Stimulated activated CD4-positive, alpha-beta T cell treated with anti-CD3 and anti-CD28 coated beads, Interleukin-15, amount 100 ng/mL, for 48 hours (primary cell): ENCODE data around the gene UBL4A.

Source experiments
- DNase-seq, 2 donors: peaks; one replicate each; pipeline ENCODE4 v3.0.0-alpha.2; 2020; ENCODE audit warnings: low read depth in 2 of 2

The UBL4A gene

DNA sequence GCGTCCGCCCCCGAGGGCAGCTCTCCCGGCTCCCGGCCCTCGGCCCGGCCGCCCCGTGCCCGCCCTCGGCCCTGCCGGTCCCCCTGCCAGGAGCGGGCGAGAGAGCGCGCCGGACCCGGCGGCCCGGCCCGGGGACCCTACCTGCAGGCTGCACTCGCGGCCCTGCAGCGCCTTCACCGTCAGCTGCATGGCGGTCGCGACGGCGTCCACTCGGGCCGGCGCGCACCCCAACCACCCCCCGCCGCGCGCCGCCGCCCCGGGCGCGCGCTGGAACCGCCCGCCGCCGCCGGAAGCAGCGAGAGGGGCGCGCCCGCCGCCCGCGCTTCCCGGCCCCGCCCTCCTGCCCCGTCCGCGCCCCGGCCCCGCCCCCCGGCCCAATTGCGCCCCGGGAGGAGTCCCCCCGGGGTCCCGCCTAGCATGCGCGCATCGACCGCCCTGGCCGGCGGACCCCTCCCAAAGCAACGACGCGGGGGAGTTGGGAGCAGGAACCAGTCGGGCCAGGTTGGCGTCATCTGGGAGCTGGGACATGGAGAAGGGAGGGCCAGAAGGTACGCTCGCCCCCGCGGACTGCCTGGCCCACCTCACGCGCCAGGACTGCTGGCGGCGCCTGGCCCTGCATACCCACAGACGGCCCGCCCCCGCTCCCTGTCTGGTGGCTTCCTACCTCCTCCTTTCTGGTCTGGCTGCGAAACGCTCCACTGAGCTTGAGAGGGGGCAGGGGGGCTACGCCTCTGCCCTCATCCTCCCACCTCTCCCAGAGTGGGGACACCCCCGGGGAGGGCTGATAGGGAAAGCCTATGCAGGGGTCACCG, at the start of gene UBL4A:
Gene UBL4A, minus strand, starts transcription at position 220 of the 812 bp plus-strand sequence. Its CDS starts 31 bp downstream, at position 189.
- peak in 1 of 2 donors; percentile 26 for DNase-seq

DNA sequence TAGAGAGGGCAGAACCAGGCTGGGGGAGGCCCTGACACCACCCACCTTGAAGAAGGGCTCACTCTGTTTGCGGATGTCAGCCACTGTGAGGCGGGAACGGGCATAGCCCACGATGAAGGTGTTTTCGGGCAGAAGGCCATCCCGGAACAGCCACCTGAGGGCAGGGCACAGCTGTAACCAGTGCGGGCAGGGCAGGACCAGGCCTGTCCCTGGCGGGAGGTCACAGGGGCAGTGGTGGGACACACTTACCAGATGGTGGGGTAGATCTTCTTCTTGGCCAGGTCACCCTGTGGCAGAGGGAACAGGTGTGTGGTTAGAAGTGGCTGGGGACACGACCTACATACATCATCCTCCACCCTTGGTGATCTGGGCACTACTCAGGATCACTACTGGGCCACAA, 49.5 kb upstream of the UBL4A start:
- DNase-seq = no peak

DNA sequence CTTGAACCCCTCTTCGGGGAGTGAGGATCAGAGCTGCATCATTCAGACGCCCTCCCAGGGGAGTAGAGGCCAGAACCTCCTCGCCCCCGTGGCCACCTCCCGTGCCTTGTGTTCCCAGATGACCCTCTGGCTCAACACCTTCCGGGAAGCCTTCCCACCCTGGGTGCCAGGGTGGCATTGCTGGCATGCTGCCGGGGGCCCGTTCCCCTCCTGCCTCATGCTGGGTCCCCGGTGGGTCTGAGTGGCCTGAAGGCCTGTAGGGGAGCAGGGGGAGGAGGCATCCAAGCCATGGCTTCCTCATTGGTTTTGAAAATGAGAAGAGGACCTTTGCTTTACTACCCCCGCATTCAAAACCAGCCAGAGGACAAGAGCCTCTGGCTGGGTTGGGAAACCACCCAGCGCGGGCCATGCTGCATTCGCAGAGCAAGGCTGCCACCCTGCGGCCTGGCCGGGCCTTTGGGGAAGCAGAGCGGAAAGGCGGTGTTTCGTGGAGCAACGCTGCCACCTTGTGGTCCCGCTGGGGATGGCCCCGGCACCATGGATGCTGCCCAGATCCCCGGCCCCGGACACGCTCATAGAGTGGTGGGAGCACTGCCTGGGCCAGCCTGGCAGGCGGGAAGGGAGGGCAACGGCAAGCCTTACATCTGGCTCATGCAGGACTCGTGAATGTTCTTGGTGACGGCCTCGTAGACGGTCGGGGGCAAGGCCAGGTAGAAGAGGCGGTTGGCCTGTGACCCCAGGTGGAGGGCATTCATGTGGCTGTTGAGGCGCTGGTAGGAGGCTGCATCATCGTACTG, 48.3 kb upstream of the UBL4A start:
- peak; percentile 78 to 86 for DNase-seq

DNA sequence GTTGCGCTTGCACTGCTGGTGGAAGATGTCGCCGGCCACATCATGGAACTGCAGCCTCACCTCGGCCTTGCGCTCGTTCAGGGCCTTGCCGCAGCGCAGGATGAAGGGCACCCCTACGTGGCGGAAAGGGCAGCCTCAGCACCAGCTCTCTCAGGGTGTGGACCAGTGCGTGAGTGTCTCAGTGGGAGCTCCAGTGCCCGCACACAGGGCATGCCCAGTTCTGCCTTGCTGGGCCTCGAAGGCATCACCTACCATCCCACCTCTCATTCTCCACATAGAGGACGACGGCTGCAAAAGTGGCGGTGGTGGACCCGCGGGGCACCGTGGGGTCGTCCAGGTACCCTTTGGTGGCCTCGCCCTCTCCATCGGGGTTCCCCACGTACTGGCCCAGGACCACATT, 46.3 kb upstream of the UBL4A start:
- DNase-seq = no peak

DNA sequence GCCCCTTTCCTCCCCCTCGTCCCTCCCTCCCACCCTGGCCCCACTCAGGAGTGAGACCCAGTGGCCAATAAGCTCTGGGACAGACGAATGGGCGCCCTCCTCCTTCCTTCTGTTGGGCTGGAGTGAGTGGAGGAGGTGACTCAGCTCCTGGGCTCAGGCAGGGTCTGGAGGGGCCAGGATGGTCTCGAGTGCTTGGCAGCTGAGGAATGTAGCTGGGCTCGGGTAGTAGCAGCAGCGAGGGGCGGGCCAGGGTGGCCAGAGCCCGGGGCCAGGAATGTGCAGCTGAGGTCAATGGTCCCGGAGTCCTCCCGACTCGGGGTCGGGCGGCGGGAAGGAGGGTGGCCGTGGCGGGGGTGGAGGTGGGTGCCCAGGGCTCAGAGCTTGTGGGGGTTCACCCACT, 45.2 kb upstream of the UBL4A start:
- DNase-seq = no peak

DNA sequence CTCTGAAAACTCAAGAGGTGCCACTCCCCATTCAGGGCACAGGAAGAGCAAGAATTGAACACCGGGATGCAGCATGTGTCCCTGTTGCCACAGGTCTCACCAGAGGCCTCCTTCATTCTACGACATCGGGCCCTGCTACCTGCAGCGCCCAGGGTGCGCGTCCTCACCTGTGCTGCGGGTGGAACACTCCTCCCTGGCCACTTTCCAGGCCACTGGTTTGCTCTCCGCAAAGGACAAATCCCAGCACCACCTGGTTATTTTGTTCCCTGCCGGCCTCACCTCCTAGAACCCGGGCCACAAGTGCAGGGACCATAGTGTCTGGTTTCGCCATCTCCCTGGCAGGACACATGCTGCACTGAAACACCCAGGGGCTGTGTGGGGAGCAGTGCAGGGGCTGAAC, 43.9 kb upstream of the UBL4A start:
- no peak for DNase-seq

DNA sequence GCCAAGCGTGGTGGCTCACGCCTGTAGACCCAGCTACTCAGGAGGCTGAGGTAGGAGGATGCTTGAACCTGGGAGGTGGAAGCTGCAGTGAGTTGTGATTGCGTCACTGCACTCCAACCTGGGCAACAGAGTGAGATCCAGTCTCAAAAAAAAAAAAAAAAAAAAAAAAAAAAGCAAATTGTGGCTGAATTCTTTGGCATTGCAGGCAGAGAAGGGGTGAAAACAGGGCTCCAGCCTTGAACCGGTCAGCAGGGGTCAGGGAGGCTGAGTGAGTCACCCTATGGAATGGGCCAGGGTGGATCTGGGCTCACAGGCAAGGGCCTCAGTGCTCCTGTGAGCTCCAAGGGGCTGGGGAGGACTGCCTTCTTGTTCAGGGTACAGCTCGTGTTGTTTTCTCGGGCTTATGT, 42.8 kb upstream of the UBL4A start:
- no peak for DNase-seq

DNA sequence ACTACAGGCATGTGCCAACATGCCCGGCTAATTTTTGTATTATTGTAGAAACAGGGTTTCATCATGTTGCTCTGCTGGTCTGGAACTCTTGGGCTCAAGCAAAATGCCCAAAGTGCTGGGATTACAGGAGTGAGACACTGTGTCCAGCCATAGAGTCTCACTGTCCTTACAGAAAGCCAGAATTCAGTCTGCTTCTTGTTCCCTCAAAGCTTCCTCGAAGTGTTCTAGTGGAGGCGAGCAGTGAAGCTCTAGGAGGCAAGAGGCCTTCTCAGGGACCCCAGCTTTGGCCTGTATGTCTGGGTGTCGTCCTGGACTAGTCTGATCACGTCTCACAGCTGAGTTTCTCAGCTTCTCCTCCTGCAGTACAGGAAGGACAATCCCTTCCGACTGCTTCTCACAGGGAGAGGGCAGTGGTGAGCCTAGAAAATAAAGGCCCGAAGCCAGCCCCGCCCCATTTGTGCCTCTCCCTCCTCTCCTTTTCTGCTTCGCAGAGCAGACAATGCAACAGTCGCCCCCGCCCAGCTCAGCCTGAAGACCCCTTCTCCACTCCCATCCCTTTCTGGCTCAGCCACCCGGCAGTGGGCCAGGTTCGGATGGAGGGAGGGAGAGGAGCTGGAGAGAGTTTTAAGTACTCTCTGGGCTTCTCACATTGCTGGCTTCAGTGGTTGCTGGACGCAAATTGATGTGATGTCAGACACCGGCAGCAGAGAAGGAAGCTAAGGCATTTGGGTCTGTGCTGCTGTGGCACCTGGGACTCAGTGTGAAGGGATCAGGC, 40.7 kb upstream of the UBL4A start:
- peak; percentile 25 to 50 for DNase-seq

DNA sequence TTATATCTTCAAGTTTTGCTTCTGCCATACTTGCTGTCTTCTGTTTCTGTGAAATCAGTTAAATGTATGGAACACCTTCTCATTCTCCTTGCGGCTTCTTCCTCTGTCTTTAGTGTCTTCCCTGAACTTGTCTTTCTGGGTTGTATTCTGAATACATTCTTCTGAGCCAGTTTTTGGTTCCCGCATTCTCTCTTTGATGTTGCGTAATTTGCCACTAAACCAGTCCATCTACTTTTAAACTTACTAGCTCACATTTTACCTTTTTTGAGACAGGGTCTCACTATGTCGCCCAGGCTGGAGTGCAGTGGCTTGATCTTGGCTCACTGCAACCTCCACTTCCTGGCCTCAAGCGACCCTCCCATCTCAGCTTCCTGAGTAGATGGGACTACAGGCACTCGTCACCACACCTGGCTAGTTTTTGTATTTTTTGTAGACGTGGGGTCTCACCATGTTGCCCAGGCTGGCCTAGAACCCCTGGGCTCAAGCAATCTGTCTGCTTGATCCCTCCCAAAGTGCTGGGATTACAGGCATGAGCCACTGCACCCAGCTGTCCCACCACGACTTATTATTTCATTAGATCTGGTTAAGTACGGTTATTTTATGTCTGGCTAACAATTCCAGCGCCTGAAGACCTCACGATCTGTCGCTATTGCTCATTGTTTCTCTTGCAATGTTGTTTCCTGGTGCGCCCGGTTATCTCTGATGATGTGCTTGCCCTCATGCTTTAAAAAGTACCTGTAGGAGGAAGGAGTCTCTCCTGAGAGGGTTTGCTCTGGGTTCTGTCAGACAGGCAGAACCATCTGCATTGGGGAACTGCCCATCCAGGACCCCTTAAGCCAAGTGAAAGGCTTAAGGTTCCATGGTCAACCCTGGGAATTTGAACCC, 39.4 kb upstream of the UBL4A start:
- DNase-seq = no peak

DNA sequence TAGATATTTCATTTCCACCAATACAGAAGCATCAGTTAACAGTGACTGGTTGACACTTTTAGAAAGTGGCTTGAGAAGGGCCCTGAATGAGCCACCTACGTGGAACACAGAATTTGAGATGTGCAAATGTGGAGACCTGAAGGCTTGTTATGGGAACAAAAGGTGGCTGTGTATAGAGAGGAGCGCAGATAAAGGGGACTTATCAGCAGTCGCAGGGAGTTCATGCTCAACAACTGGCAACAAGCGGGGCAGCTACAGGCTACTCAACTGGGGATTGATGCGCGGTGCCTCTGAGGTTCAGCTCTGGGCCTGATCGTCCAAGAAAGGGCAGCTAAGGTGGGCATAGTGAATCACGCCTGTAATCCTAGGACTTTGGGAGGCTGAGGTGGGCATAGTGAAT, 33.0 kb upstream of the UBL4A start:
- DNase-seq = no peak

DNA sequence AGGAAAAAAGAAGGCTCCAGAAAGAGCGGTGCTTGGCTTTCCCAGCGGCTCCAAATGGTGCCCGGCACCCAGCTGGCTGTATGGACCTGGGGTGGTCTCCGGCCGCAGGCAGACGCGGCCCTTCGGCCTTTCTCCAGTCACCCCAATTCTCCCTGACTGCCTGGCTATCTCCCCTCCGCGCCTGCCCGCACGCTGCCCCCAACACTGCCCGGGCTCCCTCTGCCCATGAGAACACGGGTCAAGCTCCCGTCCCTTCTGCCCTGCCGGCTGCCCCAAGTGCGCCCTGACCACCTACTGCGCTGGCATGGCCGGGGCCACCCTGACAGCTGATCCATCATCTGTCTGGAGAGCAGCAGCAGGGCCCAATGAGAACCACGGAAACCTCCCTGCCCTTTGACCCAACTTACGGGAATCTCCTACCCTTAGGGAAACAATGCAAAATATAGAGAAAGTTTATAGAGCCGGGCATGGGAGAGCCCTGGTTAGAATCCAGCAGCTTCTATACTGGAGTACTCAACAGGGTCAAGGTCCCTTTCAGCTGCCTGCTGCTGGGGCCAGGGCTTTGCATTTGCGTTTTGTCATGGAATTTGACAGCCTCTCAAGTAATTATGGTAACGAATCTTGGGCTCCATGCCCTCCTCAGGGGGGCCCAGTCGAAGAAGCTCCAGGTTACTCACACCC, 30.8 kb upstream of the UBL4A start:
- DNase-seq = no peak

DNA sequence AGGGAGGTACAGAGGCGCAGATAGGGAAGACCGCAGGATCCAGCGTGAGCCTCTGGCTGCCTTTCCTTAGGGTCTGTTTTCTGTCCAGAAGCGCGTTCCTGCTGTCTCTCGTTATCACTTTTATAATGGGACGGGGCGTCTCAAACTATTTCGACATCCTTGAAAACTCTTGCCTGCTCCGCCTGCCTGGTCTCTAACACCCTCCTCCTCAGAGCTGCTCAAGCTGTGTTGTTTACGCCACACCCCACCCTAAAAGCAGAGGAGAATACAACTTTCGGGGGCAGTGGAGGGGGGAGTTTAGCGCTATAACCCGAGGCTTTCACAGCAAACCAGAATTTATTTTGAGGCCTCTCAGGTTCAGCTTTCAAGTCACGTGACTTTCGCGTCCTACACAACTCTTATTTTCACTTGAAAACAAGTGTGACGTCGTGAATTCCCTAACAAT, 30.3 kb upstream of the UBL4A start:
- no peak for DNase-seq

DNA sequence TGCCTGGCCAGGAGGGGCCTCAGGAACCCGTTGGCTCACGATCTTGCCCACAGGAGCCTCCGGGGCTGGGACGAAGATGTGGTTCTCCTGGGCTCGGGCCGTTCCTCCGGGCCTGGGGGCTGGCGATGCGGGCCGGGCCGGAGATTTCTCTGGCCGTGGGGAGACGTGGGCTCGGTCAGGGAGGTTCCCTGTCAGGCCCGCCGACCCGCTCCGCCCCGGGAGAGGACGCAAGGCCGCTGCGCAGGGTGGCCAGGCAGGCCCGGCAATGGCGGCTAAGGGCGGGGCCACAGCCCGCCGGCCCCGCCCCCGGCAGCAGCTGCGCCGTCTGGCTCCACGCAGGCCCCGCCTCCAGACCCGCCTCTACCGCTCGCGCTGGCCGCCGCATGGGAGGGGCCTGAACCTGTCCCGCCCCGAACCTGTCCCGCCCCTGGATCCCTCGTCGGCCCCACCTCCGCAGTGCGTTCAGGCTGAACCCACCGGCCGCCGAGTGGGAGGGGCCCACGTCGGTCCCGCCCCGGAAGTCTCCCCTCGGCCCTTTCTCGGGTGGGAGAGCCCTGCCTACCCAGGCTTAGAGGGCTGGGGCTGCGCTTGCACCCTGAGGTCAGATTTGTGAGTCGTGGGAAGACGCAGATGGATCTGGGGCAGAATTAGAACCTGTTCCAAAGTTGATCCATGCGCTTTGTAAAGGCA, 29.7 kb upstream of the UBL4A start, which contains the start of gene FAM3A:
Gene FAM3A, minus strand, starts transcription at position 267 of the 690 bp plus-strand sequence. CDS start 460 bp downstream, outside the sequence.
- peak; percentile 89 to 92 for DNase-seq

DNA sequence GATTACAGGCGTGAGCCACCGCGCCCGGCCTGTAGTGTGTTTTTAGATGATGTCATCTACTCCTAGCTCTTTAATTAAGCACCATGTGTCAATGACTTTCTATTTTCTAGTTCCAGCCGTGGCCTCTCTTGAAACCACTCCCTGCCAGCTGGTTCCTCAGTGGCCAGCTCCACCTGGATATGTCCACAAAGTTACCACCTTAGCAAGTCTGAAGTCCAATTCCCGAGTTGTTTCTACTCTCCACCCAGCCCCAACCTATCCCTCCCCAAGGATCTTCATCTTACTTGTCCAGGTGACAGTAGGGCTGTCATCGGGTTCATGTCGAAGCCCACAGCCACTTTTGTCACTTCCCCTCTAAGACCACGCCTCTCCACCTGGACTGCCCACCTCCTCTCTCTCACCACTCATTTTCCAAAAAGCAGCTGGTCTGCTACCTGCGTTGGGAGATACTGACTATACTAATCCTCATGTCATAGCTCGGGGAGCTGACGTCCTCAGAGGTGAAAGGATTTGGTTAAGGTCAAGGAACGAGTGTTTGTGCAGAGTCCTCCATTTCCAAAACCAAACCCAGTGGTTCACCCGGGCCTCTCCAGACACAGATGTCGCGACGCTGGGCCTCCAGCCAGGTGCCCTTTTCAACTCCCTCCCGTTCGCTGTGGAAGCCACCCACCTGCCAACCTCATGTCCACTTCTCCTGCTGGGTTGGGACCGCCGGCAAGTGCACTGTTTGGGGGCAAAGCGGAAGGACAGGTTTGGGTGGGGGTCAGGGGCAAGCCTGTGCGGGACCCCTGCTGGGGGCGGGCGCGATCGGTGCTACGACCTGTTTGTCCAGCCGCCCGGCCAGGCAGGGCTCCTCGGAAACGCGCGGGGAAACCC, 28.9 kb upstream of the UBL4A start:
- no peak for DNase-seq

DNA sequence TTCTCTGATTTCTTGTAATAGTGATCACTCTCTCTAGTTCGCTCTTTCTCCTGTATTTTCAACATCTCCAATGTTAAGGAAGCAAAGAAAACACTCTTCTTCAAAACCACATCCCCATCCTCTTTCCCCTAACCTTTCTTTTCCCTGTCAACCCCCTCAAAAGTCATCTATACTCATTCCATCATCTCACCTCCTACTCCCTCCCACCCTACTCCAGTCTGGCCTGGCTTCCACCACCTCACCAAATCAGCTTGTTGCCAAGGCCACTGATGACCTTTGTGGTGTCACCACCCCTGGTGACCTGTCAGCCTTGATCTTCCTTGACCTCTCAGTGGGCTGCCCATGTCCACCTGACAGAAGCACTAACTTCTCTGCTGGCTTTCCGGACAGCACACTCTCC, 27.3 kb upstream of the UBL4A start:
- no peak for DNase-seq

DNA sequence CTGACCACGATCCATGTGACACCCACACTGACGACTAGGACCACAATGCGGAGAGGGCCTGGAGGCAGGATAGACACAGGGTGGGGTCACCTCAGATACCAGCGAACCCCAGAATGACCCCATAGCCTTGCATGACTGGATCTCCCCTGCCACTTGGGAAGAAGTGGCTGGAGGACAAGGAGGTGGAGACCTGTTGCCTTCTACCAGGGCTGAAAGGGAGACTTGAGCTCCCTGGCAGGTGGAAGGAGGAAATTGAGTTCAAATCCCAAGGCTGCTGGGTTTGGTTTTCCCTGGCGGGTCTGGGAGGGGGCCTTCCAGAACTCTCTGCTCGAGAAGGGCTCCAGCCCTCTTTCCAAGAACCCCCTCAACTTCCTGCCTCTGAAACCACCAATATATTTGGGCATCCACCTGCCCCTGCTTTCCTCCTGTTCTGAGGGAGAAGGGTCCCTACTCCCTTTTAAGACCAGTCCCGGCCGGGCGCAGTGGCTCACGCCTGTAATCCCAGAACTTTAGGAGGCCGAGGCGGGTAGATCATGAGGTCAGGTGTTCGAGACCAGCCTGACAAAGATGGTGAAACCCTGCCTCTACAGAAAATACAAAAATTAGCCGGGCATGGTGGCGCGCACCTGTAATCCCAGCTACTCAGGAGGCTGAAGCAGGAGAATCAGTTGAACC, 26.6 kb upstream of the UBL4A start:
- DNase-seq = no peak

DNA sequence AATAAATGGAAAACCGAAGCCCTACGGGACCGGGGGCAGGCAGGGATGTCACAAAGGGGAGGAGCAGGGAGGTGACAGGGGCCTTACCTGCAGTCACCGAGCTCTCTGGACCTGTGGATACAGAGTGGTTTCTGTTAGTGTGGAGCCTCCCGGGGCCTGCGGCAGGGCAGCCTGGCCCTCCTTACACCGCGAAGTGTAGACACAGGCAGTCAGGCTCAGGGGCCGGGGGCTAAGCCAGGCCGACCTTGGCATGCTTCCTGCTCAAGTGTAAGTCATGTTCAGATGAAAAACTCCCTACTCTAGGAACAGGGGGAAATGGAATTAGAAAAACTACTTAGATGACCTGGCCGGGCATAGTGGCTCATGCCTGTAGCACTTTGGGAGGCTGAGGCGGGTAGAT, 25.3 kb upstream of the UBL4A start:
- no peak for DNase-seq

DNA sequence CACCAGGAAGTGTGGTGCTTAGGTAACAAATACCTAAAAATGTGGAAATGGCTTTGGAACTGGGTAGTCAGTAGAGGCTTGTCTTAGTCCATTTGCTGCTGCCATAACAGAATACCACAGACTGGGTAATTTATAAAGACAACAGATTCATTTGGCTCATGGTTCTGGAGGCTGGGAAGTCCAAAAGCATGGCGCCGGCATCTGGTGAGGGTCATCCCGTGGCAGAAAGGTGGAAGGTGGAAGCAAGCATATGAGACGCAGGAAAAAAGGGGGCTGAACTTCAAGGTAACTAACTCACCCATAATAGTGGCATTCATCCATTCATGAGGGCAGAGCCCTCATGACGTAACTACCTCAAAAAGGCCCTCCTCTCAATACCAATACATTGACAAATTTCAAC, 23.0 kb upstream of the UBL4A start:
- DNase-seq = no peak
